Measurements from ENCODE around the gene P4HTM.

DNA sequence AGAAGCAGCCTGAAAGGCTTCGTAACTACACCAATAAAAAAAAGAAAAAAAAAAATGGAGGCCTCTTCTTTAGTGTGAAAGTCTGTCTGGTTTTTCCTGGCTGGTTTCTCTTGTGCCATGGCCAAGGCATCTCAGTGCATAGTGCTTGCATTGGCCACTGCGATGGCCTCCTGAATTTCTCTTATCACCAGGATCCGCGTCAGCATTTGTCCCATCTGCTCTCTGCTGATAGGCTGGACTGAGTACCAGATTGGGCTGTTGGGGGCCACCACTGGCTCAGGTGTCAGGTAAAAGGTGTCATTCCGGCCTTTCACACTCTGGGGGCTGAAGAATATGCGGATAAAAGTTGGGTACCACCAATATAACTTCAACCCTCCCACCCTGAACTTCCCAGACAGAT is 40.3 kb downstream of the P4HTM start:
- TF ChIP-seq POLR2A (IDR thresholded peaks at IDR 0.05) = no peak
- no peak for TF ChIP-seq POLR2AphosphoS5 (IDR thresholded peaks at IDR 0.05)
